HG03139 (cell line): ENCODE data around the gene WDR77.

ENCODE experiments used
- ATAC-seq: cut with Tn5 transposase; IDR thresholded peaks from one replicate; pipeline ENCODE4 v1.9.1; 2021; ENCODE audit not compliant: unreplicated experiment

The WDR77 gene

DNA sequence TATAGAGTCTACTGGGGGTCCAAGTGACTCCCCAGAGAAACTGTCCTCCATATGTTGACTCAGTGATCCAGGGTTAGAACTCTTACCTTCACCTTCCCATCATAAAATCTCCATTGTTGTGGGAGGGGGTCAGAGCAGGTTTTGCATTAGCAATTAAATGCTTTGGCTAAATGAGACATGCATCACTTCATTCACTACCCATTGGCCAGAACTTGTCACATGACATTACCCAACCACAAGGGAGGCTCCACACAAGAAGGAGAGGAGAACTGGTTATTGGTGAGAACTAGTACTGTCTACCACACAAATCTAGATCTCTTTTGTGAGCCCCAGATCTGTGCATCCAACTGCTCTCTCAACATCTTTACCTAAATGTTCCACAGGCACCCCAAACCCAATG lies 20.5 kb upstream of the WDR77 start:
- ATAC-seq: no peak

GRCh38 chr1:111468717-111469100 lies 19.7 kb upstream of the WDR77 start:
- no peak for ATAC-seq

- ATAC-seq: no peak
Observed at GRCh38 chr1:111467865-111468716, 19.0 kb upstream of the WDR77 start.

GRCh38 chr1:111466480-111466879 lies 17.4 kb upstream of the WDR77 start:
- ATAC-seq: no peak

- no peak for ATAC-seq
Observed at GRCh38 chr1:111465754-111466153, 16.7 kb upstream of the WDR77 start.

DNA sequence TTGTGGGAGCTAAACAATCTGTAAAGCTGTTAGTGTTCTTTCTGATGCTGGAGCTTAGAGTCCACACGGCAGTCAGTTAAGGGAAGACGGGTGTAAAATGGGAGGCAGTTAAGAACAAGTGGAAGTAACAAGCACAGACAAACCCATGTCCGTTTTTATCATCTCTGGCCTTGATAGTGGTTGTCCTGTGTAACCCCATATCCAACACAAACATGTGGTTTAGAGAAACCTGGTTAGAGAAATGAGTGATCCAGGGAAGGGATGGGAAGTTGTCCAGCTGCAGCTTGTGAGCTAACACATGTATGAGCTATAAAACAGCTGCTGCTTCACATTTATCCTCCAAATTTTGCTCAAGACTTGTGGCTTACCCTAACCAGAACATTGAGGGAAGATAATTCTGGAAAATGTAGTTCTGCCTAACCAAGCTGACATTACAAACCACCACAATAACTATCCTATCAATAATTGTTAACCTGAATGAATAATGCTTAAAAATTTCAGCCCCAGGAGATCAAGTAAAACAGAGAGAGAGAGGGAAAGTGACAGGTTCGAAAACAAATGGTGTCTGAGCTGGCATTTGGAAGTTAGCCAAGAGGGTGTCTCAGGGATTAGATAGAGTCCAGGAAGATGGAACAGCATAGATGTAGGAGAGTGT lies 14.1 kb upstream of the WDR77 start:
- ATAC-seq: no peak

DNA sequence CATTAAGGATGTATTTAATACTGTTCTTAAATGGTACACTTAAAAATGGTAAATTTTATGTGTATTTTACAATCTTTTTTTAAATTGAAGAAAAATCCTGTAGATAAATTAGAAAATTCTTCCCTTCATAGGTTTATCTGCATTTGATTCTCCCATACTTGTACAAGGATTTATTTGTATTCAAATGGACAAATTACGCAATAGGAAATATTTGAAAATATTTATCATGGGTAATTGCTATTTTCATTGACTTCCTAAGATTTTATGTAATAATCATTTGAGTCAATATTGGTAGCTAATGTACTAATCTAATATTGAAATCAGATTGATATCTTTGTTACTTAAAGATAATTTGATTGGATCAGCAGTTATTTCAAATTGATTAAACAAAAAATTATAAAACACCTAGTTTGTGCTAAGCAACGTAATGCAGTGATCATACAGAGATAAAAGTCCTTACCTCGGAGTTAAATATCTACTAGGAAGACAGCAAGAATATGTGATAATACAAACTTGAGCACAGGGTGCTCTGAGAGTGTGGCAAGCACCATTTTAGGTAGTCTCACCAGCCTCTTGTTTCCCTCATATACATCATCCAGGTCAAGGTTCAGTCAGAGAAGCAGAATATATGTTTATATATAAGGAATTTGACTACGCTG lies 13.4 kb upstream of the WDR77 start:
- ATAC-seq: no peak

GRCh38 chr1:111461765-111462164 lies 12.7 kb upstream of the WDR77 start:
- ATAC-seq: no peak

DNA sequence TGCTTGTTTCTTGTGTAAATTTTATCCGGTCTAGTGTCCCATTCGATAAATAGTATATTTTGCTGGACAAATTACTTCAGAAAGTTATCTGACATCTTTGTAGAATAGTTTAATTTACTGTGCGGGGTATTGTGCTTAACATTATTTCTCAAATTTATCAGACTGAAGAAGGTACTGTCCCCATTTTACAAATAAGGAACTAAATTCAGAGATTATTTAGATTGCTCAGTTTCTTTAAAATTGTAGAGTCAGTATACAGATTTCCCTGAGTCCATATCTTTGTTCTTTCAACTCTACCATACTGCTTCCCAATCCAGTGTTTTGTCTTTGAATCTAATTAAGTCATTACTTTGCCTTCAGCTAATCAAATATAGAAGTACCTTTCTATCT lies 6.6 kb upstream of the WDR77 start:
- no peak for ATAC-seq

- no peak for ATAC-seq
Observed at GRCh38 chr1:111454859-111455641, 6.0 kb upstream of the WDR77 start.

- ATAC-seq: no peak
Observed at GRCh38 chr1:111453706-111454105, 4.7 kb upstream of the WDR77 start.

GRCh38 chr1:111452581-111452980 lies 3.5 kb upstream of the WDR77 start:
- ATAC-seq: no peak

GRCh38 chr1:111450185-111450584 lies 1.1 kb upstream of the WDR77 start:
- ATAC-seq: no peak

- no peak for ATAC-seq
Observed at GRCh38 chr1:111449703-111450017, 604 bp upstream of the WDR77 start.

GRCh38 chr1:111448482-111448917 lies 556 bp downstream of the WDR77 start:
- peak; percentile 21 for ATAC-seq

DNA sequence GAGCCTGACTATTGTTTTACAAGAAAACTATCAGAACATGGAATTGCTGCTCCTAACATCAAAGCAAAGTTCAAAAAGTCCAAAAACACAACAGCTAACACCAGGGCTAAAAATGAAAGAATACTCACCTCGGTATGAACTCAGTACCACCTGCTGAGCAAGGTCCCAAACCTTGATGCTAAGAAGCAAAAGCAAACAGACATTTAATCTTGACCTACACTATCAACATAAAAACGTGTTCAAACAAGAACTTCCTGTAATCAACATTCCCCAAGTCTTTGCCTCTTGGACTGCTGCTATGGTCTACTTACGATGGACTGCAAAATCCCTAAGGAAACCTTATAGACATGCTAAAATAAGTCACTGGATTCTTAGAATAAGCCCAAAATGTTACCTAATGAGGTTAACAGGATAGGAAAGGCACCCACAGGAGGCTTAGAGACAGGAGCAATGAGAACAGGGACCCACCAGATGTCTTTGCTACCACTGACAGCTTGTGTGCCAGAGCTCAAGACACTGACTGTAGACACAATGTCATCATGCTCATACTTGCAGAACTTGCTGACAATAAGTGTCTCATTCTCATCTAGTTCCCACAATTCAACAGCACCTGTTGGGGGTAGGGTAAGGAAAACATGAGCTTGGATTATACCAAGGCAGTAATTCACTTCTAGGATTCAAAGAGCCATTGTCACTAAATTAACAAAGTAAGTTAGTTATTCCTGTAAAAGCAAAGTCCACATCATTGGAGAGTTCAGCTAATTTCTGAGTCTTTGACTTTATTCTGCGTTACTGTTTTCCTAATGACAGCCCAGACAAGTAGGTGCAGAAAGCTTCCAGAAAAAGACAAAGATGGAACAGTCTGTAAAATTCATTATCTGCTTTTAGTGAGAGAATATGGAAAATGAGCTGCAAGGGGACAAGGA lies 1.8 kb downstream of the WDR77 start:
- ATAC-seq: no peak

DNA sequence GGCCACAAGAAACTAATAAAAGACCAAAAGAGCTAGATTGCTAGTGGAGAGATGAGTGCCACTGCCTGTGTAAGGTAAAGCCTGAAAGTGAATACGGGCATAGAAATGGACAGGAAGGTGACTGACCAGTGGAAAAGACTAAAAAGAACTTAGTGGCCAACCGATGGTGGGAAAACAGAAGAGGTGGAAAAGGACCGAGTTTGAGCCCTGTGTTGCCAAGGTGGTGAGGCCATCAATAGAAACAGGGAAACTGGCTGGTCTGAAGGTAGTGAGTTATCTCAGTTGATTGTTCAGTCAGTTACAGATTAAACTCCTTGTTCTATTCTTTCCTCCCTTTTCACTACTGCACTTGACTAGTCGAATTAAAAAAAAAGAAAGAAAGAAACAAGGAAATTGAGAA lies 2.5 kb downstream of the WDR77 start:
- ATAC-seq: no peak

DNA sequence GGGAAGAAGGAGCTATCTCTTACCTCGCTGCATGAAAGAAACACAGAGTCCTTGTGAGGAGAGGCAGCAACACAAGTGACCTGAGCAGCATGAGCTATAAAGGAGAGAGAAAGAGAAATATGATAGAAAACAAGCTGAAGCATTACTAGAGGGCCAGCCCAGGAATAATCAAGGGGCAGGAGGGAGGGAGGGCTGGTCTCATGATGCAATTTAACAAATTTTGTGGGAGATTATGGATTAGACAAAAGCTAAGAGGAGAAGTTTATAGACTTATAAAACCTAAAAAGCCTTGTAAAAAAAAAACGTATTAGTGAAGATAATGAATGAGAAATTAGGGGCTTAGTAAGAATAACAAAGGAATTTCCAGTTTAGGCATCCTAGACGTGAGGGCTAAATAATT lies 5.0 kb downstream of the WDR77 start:
- ATAC-seq: no peak

GRCh38 chr1:111442457-111442856 lies 6.6 kb downstream of the WDR77 start:
- ATAC-seq: no peak

- no peak for ATAC-seq
Observed at GRCh38 chr1:111441573-111442192, 7.4 kb downstream of the WDR77 start.
